Astrocyte (in vitro differentiated cells and primary cell): ENCODE data around the gene SAAL1.

Experiments used
- EZH2 ChIP-seq: IDR thresholded peaks from 2 replicates; pipeline ENCODE4 v1.6.1; 2012; ENCODE audit warnings: mild to moderate bottlenecking, low read length, inconsistent platforms; ENCODE audit not compliant: insufficient read depth
- TF ChIP-seq, protein P1 (sequence below): IDR thresholded peaks from 2 replicates; pipeline ENCODE4 v1.5.1; 2011; ENCODE audit warnings: low read depth, mild to moderate bottlenecking, inconsistent platforms, low read length, moderate library complexity; ENCODE audit not compliant: insufficient read depth

DNA sequence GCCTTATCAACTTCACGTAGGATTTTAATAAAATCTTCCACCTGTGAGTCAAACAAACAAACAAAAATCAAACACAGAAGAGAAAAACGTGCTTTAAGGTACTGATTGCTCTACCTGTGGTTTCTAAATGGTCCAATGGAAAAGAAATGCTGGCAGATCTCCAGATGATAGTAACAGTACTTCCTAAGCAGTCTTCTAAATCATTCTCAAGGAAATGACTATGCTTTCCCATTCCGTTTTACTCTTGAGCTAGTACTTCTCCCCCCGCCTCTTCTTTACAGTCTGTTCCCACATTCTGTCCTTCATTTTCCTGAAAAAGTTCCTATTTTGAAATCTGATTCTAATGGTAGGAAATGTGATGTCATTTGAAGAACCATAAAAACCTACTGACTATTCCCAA lies 25.4 kb downstream of the SAAL1 start:
- TF ChIP-seq, protein P1, sequence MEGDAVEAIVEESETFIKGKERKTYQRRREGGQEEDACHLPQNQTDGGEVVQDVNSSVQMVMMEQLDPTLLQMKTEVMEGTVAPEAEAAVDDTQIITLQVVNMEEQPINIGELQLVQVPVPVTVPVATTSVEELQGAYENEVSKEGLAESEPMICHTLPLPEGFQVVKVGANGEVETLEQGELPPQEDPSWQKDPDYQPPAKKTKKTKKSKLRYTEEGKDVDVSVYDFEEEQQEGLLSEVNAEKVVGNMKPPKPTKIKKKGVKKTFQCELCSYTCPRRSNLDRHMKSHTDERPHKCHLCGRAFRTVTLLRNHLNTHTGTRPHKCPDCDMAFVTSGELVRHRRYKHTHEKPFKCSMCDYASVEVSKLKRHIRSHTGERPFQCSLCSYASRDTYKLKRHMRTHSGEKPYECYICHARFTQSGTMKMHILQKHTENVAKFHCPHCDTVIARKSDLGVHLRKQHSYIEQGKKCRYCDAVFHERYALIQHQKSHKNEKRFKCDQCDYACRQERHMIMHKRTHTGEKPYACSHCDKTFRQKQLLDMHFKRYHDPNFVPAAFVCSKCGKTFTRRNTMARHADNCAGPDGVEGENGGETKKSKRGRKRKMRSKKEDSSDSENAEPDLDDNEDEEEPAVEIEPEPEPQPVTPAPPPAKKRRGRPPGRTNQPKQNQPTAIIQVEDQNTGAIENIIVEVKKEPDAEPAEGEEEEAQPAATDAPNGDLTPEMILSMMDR = no peak
- no peak for TF ChIP-seq EZH2
